Measurements from ENCODE around the gene CDYL.
"Not testable (repeated sequence)": the region's sequence is repeated elsewhere in the genome, so short reads cannot be mapped to it uniquely, and the experiment has no call there.

CDYL gene

GRCh38 chr6:5004373-5005037 lies 228.3 kb downstream of the CDYL start:
- no peak for TF ChIP-seq CTCF (IDR thresholded peaks at IDR 0.05; ENCODE audit: extremely low read depth, missing control alignments)
- no peak for DNase-seq (ENCODE audit: low spot score)

- DNase-seq (ENCODE audit: low spot score), result not testable (repeated sequence)
Measured at GRCh38 chr6:5005038-5005433, 228.8 kb downstream of the CDYL start.

Data from GM20000 (cell line).